HG03460 (cell line): ENCODE results near the gene ITGAD.

Source experiments
- ATAC-seq: cut with Tn5 transposase; IDR thresholded peaks from one replicate; pipeline ENCODE4 v1.9.1; 2021; ENCODE audit not compliant: unreplicated experiment

ITGAD gene

DNA sequence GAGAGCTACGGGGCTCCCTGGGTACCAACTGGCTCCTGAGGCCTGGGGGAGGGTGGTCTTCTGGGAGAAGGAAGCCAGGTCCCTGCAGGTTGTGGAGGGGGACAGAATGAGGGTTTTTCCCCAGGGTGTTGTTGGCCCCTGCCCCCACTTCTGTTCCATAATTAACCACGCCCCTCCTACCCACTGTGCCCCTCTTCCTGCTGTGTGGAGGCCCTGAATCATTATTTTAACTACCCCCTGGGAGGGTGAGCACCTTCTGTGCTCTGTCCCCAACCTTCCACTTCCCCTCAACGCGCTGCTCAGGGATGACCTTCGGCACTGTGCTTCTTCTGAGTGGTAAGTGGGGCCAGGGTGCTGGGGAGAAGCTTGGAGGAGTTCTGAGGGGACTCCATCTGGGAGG, at the start of gene ITGAD:
TSS of gene ITGAD (plus strand) at position 280 of the 400 bp plus-strand sequence. CDS start at position 306, 26 bp downstream.
- ATAC-seq, result no peak

DNA sequence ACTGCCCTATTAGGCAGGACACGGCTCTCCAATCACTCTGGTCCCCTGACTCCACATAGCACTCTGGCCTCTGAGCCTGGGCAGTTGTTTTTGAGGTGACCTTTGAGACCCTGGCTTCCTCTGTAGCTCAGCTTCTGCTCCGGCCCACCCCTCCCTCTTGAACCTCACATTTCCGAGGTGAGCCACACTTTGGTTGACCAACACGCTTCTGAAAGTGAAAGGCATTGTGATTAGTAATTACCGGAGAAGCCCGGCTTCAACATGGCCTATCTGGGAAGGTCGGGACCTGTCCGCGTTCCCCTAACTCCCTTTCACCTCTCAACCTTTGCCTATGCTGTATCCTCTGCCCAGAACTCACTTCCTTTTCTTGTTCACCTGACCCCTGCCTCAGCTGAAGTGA, 48.4 kb upstream of the ITGAD start:
- ATAC-seq, result peak; percentile 81

DNA sequence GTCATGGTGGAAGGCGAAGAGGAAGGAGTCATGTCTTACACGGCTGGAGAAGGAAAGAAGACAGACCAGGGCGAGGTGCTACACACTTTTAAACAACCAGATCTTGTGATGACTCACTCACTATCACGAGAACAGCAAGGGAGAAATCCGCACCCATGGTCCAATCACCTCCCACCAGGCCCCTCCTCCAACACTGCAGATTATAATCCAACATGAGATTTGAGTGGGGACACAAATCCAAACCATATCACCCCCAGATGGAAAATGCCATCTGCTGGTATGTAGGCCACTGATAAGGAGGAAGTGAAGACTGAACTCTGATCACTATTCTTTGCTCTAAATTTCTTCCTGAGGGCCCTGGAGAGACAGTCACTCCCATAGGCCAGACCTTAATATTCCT, 45.7 kb upstream of the ITGAD start:
- ATAC-seq, result no peak

DNA sequence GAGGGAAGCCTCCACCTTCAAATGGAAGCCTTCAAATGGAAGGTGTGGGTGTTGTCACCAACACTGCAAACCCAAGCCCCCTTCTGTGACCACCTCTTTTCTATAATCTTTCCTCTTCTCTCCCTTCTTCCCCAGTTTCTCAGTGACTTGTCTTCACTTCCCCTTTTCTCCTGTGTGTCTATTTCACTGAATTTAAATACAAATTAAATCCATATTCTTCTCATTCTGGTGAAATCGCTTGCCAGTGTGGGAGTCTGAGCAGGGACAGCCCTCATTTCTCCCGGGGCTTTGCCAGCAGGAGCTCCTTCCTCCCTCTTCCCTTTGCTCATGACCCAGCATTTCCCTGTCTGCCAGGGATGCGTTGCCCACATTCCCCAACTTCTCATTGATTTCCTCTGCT, 44.6 kb upstream of the ITGAD start:
- ATAC-seq, result no peak

DNA sequence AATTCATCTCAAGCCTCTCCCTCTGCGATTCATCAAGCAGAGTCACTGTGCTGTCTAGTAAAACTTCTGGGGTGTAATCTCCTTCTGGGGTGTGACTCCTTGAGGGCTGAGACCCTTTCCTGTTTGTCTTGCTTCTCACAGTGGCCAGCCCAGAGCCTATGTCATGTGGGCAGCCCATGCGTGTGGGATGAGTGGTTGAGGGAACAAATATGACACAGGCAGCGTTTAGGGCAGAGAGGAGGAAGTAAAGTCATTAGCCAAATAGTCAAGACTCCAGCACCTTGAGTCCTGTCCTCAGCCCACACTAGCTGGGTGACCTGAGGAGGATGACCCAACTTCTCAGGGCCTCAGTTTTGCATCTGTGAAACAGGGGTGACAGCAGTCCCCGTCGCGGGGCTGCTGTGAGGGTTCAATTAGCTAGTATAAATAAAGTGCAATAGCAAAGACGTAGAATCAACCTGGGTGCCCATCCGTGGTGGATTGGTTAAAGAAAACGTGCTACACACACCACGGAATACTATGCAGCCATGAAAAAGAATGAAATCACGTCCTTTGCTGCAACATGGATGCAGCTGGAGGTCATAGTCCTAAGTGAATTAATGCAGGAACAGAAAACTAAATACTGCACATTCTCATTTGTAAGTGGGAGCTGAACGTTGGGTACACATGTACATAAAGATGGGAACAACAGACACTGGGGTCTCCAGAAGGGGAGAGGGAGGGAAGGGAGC, 42.7 kb upstream of the ITGAD start:
- ATAC-seq, result no peak

DNA sequence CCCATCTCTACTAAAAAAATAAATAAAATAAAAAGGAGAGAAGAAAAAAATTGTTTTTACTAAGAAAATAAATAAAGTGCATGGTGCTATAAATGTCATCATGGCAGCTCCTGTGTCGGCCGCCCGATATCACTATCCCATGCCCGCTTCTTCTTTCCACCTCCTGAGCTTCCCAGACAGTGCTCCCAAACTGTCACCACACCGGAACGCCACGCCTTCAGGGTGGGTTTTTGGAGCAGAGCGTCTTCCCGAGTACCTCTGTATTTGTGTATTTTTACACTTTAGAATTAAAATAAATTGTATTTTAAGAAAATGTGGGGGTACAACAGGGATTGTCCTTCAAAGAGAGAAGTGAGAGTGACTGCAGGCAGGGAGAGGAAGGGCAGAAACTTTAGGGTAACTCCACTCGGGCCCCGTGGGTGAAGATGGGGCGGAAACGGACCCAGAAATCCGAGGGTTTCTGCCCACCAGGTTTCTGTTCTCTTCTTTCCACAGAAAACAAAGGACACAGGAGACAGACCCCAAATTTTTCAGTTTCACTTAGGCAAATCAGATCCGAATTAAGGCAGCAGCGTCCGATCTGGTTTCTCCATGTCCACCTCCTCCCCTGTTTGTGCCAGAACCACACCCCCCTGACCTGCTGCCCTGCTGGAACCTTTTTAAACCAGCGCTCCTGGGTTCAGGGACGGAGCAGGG, 41.7 kb upstream of the ITGAD start:
- no peak for ATAC-seq

DNA sequence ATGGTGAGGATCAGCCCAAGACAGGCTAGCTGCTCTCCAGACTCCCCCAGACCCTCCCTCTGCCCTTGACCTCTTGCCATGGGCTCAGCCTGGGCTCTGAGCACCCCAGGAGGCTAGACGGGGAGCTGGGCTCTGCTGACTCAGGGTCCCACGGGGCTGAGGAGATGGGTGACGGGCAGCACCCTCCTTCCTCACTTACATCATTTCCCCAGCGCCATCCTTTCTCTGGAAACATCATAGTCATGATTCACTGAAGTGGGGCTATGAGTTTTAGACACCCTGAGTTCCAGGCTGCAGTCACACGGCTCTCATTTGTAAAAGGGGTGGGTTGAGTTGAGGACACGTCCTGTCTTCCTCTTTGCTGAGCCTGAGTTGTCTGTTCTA, 41.2 kb upstream of the ITGAD start:
- ATAC-seq, result no peak

DNA sequence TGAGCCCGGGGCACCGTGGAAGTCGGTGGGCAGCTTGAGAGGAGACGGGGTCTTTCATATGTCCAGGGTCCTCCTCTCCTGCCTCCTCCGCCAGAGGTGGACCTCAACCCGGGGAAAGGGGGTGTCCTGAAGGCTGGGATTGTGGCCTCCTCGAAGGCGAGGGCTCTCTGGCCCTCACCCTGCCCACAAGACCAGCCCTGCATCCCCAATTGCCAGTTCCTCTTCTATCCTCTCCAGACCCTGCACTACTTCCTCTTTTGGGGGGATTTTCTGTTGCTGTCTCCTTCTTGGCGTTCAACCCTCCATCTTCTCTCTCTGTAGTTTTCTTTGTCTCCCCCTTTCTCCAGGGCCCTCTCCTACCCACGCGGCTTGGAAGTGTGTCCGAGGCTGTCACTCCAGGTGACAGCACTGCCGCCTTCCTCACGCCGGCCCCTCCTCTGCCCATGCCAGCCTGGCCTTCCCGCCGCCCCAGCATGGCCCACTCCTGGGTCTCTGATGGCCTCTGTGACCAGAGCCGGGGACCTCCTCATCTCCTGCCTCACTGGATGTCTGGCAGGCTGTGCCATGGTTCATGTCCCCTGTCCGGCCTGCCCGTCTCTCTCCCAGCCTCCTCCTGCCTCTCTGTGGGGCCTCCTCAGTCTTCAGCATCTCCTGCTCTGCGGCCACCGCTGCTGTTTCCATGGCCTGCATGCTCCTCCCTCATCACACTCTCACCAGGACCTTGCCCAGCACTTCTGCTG, 40.6 kb upstream of the ITGAD start:
- ATAC-seq, result no peak

DNA sequence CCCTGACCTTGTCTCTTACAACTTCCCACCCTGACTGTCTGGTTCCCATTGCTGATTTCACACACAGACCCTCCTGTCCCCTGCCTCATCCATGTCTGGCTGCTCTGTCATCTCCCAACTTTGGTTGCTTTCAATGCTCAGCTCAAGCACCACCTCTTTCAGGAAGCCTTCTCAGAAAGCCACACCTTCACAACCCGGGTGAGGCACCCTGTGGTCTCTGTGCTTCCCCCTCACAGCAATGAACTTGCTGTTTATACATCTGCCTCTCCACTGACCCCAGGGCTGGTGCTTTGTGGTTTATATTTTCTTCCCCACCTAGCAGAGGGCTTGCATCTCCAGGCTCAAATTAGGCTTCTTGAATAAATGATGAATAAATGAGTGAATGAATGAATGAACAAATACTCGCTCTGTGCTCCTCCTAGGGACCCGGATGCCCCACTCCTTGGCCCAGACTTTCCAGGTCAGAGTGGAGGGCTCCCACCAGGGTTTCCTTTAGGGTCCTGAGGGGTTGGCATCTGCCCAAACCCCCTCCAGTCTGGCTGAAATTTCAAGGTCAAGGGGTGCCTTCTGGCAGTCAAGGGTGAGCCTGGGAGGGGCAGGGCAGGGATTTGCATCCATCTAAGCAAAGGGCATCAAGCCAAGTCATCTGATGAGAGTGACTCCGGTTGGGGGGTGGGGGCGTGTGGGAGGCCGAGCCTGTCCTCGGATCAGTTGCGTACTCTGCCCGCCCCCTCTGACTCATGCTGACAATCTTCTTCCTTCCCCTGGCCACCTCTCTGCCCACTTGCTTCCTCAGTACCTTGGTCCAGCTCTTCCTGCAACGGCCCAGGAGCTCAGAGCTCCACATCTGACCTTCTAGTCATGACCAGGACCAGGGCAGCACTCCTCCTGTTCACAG, 38.5 kb upstream of the ITGAD start, which contains the start of gene ITGAX:
TSS of gene ITGAX (plus strand) at position 783 of the 898 bp plus-strand sequence. CDS start at position 862, 79 bp downstream.
- ATAC-seq, result peak; percentile 61

DNA sequence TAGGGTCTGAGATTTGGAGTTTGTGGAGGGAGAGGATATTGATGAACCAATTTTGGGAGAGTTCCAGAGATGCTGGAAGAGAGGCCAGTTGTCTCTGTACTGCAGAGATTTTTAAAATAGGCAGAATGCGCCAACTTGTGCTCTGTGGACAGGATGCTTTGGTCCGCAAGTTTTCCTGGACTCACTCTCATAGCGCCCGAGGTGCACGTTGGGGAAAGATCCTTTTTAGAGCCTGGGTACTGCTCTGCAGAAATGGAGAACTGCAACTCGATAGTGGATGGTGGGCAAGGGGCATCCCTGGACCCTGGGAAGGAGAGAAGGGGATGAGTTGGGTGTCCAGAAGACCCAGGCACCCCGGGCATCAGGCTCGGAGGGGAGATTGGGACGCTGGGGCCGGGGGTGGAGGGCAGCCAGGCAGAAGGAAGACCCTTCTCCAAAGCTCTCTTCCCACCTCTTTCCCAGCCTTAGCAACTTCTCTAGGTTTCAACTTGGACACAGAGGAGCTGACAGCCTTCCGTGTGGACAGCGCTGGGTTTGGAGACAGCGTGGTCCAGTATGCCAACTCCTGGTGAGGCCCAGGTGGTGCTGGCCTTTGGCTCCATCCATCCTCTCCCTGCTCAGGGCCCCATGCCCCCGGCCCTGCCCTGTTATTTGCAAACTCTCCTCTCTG, 37.6 kb upstream of the ITGAD start:
- no peak for ATAC-seq

DNA sequence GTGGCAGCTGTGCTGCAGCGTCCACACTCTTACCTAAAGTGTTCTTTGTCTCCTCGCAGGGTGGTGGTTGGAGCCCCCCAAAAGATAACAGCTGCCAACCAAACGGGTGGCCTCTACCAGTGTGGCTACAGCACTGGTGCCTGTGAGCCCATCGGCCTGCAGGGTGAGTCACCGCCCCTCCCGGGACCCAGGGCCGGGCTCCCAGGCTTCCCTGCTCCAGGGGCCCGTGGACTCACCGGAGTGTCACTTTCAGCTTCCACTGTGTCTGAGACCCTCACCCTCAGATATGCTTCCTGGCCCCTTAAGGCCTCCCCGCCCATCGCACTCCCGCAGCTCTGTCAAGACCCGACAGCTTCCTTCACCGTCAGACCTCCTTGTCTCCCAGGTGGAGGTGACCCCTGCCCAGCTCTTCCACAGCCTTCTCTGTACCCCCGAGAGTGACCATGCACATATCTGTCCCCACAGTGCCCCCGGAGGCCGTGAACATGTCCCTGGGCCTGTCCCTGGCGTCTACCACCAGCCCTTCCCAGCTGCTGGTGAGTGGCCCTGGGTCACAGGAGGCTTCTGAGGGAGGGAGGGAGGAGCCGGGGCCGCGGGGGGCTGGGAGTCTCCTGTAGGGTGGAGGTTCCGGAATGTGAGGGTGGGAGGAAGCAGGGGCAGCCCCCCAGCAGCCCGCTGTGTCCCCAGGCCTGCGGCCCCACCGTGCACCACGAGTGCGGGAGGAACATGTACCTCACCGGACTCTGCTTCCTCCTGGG, 36.4 kb upstream of the ITGAD start:
- no peak for ATAC-seq

DNA sequence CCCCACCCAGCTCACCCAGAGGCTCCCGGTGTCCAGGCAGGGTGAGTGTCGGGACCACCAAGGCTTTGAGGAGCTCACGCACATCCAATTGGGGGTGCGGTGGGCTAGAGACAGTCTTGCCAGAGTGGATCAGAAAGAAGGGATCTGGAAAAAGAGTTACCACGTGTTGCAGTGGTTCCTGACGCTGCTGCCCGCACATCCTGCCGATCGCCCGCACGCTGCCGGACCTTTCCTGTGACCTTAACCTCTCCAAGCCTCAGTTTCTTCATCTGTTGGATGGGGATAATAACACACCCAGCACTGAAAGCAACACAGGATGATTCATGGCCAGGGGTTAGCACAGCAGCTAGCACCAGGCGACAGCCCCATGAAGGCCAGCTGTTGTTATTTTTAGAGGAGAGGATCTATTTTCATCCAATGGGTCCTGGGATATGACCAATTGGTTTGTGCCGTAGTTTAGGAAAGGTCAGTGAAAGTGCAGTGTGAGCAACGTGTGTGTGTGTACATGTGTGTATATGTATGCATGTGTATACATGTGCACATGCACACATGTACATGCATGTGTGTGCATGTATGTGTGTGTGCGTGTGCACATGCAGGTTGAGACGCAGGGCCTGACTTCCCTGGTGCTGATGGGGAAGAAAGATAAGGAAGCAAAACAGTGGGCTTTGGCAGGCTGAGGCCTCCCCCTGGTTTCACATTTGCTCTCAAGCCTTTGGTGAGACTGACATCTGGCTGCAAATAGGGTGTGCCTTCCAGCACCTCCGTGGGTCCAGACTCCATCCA, 35.6 kb upstream of the ITGAD start:
- ATAC-seq, result no peak

DNA sequence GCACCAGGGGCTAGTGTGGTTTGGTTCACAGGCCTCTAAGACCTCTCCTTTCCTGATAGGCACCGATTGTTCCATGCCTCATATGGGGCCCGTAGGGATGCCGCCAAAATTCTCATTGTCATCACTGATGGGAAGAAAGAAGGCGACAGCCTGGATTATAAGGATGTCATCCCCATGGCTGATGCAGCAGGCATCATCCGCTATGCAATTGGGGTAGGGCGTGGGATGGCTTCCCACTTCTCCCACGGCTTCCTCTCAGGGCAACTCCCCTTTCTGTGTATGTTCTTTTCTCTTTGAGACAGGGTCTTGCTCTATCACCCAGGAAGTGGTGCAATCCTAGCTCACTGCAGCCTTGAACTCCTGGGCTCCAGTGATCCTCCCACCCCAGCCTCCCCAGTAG, 32.9 kb upstream of the ITGAD start:
- ATAC-seq, result no peak

DNA sequence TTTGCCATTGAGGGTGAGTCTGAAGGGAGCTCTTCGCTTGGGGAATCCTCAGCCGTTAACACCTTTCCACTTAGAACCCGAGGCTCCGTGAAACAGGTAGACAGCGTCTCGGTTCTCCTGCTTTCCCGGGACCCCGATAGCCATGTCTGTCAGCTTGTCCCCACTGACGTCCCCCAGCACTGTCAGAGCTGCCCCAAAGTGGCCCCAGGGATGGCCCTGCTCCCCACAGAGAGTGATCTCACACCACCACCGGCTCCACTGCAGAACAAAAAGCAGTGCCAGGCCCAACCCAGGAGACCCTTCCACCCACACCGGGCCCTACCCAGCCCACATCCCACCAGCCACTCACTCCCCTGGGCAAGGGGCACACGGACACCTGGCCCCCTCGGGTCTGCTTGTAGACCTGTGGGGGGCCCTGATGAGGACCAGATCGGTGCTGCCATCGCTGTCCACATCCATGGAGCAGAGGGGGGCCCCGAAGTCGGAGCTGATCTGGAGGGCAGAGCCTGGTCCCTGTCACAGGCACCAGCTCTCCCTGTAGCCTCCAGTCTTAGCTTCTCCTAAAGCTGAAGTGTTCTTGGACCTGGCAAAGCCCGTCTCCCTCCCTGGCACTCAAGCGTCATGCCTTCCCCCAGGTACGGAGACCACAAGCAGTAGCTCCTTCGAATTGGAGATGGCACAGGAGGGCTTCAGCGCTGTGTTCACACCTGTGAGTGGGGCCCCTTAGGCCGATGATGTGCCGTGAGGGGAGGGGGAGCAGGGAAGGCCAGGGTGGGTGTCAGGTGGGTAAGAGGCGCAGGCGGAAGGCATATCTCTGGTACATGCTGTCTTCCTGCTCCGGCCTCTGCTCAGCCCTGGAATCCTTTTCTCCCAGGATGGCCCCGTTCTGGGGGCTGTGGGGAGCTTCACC, 31.7 kb upstream of the ITGAD start:
- ATAC-seq, result no peak

DNA sequence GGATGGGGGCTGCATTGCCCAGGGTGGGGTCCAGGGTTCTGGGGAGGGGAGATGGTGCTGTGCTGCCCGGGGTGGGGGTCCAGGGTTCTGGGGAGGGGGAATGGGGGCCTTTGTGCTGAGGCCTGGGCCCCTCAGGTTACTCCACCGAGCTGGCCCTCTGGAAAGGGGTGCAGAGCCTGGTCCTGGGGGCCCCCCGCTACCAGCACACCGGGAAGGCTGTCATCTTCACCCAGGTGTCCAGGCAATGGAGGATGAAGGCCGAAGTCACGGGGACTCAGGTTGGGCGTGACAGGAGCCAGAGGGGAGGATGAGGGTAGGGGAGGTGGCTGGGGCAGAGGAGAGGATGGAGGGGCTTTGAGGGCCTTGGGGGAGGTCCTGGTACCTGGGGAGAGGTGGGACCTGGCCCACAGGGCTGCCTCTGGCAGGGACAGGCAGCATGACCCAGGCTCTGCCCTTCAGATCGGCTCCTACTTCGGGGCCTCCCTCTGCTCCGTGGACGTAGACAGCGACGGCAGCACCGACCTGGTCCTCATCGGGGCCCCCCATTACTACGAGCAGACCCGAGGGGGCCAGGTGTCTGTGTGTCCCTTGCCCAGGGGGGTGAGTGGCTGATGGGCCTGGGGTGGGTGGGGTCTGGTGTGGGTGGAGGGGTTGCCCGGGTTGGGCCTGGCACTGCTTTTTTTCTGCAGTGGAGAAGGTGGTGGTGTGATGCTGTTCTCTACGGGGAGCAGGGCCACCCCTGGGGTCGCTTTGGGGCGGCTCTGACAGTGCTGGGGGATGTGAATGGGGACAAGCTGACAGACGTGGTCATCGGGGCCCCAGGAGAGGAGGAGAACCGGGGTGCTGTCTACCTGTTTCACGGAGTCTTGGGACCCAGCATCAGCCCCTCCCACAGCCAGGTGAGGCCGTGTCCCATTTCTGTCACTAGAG, 30.4 kb upstream of the ITGAD start:
- ATAC-seq, result no peak

DNA sequence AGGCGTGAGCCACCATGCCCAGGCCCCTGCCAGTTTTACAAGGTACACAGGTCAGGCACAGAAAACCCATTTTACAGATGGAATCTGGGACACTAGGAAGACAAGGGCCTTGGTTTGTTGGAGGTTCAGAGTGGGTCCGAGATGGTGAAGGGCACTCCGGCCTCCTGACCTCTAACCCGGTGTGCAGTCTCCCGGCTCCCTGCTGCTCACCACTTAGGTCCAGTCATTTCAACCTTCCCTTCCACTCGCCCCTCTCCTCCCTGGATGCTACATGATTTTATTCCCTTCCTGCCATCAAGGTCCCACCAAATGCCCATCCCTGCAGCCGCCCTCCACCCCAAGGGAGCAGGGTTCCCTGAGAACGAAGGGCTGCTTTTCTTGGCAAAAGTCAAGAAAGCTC, 29.4 kb upstream of the ITGAD start:
- ATAC-seq, result no peak

DNA sequence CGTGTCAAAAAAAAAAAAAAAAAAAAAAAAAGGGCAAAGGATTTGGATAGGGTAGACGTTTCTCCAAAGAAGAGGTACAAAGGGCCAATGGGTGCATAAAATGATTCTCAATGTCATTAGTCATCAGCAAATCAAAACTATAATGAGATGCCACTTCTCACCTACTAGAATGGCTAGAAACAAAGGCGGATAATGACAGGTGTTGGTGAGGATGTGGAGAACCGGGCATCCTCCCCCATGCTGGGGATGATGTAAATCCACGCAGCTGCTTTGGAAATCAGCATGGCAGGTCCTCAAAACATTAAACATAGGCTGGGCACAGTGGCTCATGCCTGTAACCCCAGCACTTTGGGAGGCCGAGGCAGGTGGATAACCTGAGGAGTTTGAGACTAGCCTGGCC, 28.7 kb upstream of the ITGAD start:
- no peak for ATAC-seq
